Stimulated activated CD4-positive, alpha-beta T cell treated with anti-CD3 and anti-CD28 coated beads, Interleukin-12 subunit alpha, Interleukin-12 subunit beta, amount 100 ng/mL, for 48 hours (primary cell): ENCODE data around the gene FYN.

Experiments
- DNase-seq, 3 donors: peaks; one replicate each; pipeline ENCODE4 v3.0.0-alpha.2; 2020; ENCODE audit warnings: low read depth in 2 of 3, low spot score in 1 of 3

The FYN gene

DNA sequence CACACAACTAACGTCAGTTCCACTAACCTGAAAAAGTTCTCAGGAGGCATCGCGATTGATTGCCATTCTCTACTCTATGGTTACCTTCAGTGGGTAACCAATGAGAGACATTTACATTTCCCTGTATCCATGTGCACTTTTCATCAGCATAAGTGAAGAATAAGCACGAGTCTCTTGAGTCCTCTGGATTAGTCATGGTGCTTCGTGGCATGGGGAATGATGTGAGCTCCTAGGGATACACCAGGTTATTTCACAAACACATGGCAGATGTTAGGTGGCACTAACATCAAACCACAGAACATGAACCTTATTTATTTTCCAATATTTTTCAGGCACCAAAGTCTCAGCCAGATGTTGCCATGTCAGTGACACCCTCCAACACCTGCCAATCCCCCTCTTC, 64.0 kb downstream of the FYN start:
- DNase-seq = no peak

DNA sequence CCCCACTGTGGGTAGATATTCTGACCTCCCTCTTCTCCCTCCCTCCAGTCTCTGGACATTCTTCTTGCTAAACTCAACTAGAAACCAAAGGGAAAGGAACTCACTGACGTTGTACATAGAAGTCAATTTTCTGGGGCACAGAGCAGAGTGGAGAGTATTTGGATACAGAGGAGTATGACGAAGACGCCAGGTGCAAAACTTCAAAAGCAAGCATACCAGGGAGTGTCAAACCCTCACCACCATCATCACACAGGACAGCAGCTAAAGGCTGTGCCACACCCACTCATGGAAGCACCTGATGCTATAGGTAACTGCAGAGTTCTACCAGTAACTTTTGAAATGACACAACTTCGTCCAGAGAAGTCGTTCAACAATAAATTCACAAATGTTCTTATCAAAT, 64.8 kb downstream of the FYN start:
- DNase-seq = no peak

DNA sequence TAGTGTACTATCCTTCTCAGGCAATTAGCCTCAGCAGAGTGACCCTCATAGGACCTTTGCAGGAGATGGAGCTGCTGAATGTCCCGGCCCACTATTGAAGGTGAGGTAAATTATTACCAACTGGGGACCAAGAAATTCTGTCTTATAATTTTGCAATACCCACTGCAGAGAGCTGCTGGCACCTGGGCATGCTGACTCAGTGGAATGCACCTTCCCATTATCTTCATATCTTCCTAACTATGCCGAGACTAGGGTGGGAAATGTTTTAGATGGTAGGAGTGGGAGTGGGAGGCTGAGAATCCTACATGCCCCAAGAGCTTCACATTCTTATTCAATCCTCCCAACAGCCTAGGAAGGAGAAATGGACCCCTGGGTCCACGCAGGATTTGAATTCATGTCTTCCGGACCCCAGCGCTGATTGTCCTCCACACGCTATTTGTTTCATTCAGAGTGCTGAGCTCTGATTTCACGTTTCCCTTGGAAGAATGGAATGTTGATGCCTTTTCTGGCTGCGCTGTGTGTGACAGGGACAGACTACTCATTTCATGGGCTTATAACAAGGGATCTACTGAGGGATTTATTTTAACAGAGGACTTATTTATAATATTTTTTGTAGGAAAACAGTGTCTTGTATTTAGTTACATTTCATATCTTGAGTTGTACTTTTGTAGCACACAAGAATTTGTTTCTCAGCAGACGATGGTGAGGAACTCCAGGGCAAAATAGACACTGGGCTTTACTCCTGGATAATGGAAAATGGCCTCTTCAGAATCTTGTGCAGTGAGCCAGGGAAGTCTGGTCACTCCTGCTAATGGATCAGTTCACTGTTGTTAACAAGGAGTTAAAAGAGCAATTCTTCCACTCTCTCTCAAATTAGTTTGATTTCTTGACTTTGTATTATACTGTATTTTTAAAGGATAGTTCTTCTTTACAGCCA, 66.4 kb downstream of the FYN start:
- no peak for DNase-seq

DNA sequence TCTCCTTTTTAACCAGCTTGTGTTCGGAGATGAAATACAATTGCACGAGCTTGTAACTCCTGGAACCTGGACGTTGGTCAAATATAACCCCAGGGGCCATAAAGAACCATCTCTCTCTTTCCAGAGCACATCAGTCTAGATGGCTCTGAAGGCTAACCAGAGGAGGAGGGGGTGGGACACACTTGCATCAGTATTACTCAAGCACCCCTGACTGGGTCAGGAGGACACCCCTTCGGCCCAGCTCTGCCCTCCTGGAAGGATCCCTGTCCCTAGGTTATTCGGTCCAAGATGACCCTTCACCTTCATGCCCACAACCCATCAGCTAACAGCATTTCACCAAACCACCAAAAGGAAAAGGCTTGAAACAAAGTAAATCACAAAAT, 67.1 kb downstream of the FYN start:
- no peak for DNase-seq

DNA sequence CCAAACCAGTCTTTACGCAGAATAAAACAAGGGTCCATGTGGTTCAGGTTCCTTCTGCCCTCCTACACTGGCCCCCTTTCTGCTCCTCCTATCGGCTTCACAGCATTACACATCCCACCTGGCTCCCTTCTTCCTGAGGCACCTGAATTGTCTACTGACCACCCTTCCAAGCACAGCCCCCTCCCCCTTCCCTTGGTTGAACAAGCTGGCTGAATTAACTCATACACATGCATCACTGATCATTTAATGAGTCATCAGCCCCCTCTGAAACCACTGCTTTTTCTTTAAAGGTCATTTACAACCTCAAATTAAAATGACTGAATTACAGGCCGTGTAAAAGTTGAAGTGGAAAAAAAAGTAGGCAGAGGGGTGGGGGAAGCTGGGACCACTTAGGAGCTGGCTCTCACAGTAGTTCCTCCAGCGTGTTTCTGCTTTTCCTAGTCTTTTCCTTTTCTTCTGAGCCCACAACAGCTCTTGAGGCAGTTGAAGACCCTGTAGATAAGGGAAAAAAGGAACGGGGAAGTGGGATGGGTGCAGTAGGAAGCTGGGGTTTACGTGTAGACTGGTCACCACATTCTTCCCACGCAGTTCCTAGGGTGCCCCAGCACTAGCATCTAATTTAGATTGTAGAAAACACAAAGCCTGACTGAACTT, 67.6 kb downstream of the FYN start:
- DNase-seq = peak in 2 of 3 donors; percentile 48 to 57

DNA sequence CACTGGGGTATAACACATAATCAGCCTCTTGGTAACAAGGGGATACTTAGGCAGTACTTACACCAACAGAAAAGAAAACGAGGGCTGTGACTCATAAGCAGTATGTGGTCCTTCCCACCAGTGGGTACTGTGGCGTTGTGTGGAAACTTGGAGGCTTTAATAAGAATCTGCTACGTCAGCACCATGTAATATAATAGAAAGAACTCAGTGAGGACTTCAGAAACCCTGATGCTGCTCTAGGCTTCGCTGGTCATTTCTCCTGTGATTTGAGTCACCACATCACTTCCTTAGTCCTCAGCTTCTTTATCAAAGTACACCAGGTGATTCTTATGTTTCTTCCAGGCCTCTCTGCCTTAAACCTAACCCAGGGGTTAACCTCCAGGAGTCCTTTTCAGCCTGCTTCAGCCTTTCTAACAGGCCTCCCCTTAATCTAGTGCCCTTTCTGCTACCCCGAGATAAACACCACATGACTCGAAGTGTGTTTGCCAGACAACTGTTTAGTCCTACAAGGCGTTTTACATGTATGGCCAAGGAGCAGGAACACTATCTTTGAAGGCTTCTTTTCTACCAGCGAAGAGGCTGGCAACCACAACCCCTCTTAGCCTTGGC, 68.5 kb downstream of the FYN start:
- DNase-seq = peak; percentile 49 to 62 (median 60)

DNA sequence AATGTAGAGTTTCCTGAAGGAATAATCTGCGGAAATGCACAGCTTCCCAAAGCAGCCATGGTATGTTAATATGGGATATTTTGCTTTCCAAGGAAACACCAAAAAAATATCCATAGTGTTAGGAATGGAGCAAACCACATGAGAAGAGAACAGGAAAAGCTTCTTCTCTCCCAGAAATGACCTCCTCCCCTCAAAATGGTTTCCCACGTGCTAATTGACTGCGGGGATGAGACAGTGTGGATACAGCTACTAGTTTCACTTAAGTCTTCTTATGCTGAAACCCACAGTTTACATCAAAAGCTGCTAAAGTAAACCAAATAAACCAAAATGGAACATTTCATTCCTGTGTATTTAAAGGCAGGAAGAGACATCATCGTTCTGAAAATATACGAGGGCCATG, 69.4 kb downstream of the FYN start:
- DNase-seq = no peak

DNA sequence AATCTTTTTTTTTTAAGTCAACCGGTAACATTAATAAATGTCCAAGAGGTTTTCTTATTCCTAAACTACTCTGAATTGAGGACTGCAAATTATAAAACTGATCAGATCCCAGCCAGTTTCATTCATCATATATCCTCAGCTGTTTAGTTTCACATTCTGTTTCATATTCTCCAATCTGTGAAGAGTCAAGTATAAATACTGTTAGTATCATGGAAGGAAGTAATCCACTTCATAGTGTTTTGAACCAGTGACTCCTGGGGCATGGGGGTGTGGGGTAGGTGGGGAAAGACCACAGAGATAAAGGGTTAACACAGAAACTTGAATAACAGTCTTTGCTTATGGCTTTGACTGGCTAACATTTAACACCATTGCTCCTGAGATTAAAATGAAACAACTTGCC, 69.9 kb downstream of the FYN start:
- no peak for DNase-seq

DNA sequence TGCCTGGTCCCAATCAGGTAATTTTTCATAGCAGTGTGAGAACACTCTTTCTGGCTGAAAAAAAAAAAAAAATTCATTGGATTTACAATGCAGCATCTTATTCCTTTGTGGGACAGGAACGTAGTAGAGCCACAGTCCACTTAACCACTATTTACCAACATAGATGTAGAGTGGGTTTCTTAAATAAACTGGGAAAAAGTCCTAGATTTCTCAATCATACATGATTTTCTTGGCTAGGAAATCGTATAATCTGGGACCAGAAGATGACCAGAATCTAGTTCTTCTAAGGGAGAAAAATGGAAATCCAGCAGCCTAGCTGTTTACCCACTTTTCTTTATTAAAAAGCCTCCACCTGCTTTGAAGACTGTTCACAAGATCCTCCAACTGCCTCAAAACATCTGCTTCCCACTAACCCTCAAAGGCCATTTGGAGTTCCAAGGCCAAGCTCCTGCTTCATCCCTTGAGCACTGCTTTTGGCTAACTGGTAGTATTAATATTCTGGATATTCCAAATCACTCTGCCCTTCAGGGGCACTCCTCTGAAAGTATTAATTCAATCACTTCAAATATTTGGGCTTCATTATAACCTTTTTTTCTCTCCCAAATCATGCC, 70.4 kb downstream of the FYN start:
- no peak for DNase-seq

DNA sequence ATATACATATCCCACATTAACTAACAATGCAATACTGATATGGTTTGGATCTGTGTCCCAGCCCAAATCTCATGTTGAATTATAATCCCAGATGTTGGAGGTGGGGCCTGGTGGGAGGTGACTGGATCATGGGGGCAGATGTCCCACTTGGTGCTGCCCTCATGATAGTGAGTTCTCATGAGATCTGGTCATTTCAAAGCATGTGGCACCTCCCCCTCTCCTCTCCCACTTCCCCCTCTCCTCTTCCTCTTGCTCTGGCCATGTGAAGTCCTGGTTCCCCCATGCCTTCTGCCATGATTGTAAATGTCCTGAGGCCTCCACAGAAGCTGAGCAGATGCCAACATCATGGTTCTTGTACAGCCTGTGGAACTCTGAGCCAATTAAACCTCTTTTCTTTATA, 71.2 kb downstream of the FYN start:
- DNase-seq = no peak

DNA sequence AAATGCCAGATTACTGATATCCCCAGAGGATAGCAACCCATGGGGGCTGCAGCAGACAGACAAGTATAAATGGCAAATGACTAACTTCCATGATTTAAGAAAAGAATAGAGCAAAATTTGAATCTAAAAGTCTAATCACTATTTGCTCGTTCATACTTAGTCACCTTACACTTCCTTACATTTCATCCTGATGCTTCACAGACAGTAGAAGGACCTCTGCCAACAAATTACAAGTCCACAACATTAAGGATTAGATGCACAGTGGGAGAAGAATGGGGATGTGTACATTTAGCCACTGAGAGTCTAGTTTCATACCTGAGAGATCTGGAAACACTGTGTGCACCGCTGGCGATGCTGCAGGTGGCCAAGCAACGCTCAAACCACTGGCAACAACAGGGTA, 72.4 kb downstream of the FYN start:
- no peak for DNase-seq

DNA sequence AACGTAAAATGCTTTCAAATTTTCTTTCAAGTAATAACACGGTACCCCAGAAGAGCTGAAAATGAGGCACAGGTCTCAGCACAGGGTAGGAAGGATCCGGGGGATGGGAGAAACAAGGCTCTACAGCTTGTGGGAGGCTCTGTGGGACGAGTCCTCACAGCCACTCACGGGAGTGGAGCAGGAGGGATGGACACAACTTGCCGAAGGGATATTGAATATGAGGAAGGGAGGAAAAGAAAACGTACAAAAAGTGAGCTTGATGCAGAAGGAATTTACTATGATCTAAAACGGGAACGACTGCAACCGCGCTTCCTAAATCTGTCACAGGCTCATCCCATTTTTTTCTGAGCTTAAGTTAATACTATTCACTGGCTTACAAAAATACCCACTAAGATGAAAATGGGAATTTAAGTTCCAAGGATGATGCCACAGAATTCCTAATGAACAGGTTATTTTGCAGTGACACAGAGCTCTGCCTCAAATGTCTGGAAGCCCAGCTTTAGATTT, 72.9 kb downstream of the FYN start:
- no peak for DNase-seq

DNA sequence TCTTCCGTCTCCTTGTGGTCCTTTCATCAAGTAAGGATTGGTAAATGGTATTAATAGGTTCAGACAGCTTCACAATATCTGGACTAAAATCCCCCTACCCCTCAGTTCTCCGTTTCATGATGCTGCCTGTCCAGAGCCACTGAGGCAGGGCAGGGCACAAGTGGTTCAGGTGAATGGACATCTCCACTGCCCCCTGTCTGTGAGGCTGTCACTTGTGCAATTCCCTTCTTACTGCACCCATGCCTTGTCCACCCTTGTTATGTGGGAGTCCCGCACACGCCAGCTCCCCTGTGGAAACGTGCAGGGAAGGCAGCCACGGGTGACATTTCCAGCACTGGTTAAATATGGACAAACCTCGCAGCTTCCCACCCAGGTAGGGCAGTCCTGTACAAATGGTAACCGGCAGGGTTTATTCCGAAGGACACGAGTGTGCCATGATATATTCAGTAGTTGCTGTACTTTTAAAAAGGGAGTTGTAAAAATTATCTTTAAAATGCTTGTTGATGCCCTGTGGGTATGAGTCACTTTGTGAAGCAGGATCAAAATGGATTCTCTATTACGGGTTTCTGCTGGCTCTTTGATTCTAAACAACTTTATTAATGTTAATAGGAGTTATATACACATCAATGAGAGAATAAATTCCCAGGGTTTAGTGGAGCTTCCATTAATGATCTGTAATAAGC, 73.5 kb downstream of the FYN start:
- no peak for DNase-seq

DNA sequence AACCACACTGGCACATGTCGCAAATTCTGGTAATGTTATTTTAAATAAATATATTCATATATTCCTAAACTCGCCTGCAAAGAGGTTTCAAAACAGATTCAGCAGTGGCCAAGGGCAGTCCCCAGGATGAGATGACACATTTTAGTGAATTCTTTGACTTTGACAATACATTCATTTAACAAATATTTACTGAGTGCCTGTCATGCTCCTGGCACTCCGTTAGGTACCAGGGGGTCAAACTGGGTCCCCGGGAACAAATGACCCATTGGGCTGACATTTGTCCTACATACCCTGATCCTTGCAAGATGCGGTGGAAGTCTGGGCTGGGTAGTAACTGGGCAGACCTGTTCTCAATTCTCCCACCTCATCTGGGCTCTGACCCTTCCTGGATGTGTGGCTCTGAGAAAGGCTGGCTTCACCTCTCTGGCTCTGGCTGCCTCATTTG, 74.9 kb downstream of the FYN start:
- DNase-seq = no peak

DNA sequence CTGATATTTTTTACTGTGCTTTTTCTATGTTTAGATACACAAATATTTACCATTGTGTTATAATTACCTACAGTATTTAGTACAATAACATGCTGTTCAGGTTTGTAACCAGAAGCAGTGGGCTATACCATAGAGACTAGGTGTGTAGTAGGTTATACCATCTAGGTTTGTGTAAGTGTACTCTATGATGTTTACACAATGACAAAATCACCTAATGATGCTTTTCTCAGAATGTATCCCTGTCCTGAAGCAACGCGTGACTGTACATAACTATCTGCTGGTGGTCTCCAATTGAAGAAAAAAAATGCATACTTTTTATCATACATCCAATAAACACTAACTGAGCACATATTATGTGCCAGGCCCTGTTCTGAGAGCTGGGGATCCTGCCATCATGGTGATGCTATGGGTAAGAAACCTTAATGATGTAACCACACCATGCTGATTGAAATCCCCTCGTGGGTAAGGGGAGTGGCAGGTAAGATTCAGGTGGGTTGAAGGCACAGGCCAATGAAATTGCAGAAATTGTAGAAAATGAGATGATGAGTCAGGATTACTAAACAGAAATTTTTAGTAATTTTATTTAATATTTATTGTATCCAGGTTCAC, 76.8 kb downstream of the FYN start:
- no peak for DNase-seq

DNA sequence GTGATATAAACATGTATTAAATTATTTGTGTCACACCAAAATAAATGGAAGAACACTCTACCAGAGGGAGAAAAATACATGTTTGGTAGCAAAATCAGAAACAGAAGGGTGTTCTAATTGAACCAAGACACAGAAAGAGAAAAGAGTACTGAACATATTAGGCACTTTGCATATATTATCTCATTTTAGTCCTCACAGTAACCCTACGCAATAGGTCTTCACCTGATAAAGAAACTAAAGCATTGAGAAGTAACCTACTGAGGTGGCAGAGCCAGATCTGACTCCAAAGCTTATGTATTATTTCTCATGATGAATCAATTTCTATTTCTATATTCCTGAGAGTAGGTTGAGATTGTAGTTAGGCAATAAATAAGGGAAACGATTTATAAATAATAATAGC, 77.7 kb downstream of the FYN start:
- no peak for DNase-seq

DNA sequence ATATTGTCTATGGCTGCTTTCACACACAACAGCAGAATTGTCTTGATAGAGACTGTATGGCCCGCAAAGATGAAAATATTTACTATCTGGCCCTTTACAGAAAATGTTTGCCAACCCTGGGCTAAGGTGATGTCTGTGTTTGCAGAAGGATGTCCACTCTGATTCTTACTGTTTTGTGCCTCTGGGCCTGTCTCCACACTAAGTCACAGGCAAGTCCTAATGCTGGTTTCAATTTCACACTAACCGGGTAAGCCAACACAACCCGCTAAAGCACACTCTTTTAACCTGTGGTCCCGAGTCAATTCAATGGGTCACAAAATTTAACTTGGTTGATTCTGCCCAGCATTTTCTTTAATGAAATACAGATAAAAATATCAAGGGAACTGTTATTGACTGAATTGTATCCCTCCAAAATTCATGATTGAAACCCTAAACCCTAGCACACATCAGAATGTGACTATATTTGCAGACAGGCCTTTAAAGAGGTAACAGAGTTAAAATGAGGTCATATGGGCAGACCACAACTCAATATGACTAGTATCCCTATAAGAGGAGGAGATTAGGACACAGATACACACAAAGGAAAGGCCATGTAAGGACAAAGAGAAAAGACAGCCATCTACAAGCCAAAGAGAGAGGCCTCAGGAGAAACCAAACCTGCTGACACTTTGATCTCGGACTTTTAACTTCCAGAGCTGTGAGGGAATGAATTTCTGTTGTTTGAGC, 78.4 kb downstream of the FYN start:
- no peak for DNase-seq

DNA sequence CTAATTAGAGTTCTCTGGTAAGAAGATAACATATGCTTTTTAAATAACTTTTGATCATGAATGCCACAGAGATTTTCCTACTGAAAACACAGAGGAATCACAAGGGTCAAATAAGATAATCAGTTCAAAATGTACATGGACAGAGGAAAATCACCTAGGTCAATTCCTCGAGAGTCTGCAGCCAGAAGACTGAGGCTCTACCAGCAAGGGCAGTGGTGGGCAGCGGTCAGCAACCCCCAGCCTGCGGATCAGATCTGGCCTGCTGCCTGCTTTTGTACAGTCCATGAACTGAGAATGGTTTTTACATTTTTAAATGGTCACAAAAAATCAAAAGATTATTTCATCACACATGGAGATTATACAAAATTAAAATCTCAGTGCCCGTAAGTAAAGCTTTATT, 79.0 kb downstream of the FYN start:
- DNase-seq = no peak

DNA sequence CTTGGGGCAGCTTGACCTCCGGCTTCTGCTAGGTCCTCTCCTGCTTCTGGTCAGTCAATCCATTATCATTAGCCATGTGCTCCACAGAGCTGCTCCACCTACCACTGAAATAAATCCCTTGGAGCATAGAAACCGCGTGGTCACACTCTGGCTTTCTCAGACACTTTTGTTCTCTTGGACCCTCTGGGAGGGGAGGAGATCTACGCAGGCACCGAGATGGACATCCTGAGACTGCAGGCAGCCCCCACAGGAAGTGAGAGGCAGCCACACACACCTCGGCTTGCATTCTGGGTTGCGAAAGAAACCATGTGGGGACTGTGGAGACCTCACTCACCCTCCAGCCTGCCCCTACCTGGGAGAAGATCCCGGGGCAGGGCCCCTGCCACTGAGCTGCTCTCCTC, 79.5 kb downstream of the FYN start:
- DNase-seq = peak in 1 of 3 donors; percentile 29
